Measurements from ENCODE around the gene YRDC. TPM values are rescaled to one million over a fixed set of nuclear protein-coding genes. Genes with fewer than 3 reads are reported as not detected.

YRDC gene
- total RNA-seq, 4 donors from 2014 or later, result 11.2 to 13.6 (median 11.7) TPM

GRCh38 chr1:37795340-37796125 lies 12.5 kb downstream of the YRDC start:
- TF ChIP-seq, protein P1, sequence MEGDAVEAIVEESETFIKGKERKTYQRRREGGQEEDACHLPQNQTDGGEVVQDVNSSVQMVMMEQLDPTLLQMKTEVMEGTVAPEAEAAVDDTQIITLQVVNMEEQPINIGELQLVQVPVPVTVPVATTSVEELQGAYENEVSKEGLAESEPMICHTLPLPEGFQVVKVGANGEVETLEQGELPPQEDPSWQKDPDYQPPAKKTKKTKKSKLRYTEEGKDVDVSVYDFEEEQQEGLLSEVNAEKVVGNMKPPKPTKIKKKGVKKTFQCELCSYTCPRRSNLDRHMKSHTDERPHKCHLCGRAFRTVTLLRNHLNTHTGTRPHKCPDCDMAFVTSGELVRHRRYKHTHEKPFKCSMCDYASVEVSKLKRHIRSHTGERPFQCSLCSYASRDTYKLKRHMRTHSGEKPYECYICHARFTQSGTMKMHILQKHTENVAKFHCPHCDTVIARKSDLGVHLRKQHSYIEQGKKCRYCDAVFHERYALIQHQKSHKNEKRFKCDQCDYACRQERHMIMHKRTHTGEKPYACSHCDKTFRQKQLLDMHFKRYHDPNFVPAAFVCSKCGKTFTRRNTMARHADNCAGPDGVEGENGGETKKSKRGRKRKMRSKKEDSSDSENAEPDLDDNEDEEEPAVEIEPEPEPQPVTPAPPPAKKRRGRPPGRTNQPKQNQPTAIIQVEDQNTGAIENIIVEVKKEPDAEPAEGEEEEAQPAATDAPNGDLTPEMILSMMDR (IDR thresholded peaks at IDR 0.05 in 4 of 5, conservative IDR thresholded peaks at IDR 0.05 in 1 of 5), result no peak
- TF ChIP-seq POLR2A (IDR thresholded peaks at IDR 0.05), result no peak
- Histone ChIP-seq H3K4me3 (peak overlapping the region in 2 of 4 donors; percentile 34 to 55), H3K9me3 (no peaks in the 10 kb centered on the region), H3K4me1 (peaks cover 9 to 13% of the 10 kb centered on the region in 2 donors), H3K27me3 (no peaks in the 10 kb centered on the region), H3K27ac (no peak overlapping the region), H3K36me3 (peaks cover 0 to 14% of the 10 kb centered on the region in 2 donors)
- intact Hi-C loops (cut with DNase I; ENCODE audit: low total_unique reads), result no loop called here
- DNase-seq (no peak), ATAC-seq (no peak)
- in situ Hi-C loops (cut with MboI; ENCODE audit: low sequenced_read_pairs in 4 of 4), result no loop called here

DNA sequence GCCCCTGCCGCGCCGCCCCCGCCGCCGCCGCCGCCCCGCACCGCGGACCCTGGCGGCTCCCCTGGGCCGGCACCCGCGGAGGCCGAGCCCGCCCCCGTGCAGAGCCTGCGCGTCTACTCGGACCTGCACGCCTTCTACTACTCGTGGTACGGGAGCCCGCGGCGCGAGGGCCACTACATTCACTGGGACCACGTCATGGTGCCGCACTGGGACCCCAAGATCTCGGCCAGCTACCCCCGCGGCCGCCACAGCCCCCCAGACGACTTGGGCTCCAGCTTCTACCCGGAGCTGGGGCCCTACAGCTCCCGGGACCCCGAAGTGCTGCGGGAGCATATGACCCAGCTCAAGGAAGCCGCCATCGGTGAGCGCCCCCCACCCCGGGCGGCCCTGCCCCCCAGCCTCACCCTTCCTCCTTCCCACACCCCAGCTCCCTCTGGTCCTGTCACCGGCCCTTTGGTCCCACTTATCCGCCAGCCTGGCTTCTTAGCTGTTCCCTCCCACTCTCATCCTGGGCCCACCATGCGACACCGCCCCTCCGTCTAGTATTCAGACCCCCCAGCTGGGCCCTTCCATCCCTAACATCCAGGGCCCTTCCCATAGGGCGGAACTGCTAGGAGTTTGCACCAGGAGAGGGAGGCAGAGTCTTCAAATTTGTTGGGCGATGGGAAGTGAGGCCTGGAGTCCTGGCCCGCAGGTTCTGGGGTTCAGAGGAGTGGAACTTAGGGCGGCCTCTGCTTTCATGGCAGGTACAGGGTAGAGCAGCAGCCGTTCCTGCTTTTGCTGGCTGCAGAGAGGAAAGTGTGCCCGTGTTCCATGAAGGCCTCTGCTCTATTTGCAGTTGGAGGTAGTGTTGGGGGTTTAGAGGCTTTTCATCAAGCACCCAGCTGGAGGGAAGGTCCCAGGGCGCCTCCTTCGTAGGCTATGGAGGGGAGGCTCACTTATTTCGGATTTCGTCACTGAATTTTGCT lies 13.4 kb downstream of the YRDC start:
- in situ Hi-C loops (cut with MboI; ENCODE audit: low sequenced_read_pairs in 4 of 4), result no loop called here
- DNase-seq (no peak), ATAC-seq (peak; percentile 18 to 26)
- TF ChIP-seq, protein P1 (IDR thresholded peaks at IDR 0.05 in 4 of 5, conservative IDR thresholded peaks at IDR 0.05 in 1 of 5), result no peak
- TF ChIP-seq POLR2A (IDR thresholded peaks at IDR 0.05), result no peak
- Histone ChIP-seq H3K9me3 (no peaks in the 10 kb centered on the region), H3K27me3 (no peaks in the 10 kb centered on the region), H3K4me3 (peak overlapping the region; percentile 34 to 56 (median 56)), H3K36me3 (peaks cover 0 to 5% of the 10 kb centered on the region in 2 donors), H3K27ac (no peak overlapping the region), H3K4me1 (peaks cover 9 to 13% of the 10 kb centered on the region in 2 donors)
- intact Hi-C loops (cut with DNase I; ENCODE audit: low total_unique reads), result no loop called here

DNA sequence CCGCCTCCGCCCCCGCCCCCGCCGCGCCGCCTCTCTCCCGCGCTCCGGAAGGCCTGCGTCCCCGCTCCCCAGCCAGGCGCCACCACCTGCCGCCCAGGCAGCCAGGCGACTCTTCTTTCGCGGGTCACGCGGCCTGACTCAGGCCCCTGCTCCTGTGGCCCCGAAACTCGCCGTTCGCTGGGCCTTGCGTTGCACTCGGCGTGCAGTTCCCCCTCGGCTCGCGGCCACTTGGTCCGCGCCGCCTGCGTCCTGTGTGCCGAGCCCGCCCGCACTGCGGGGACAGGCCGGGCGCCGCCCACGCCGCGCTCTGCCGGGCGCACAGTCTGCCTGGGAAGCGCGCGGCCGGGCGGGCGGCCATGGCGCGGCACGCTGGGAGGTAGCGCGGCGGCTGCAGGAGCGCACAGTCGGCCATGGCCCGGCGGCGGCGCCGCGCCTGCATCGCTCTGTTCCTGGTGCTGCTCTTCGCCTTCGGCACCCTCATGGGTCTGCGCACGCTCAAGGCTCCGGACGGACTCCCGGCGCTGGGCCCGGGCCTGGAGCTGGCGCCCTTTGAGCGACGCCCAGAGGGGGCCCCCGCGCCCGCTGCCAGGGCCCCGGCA lies 14.1 kb downstream of the YRDC start, which contains the start of gene MANEAL:
Gene MANEAL (plus strand): TSS at position 75 of the 599 bp plus-strand sequence. CDS start 336 bp downstream, at position 411.
- TF ChIP-seq POLR2A (IDR thresholded peaks at IDR 0.05), result no peak
- TF ChIP-seq, protein P1 (IDR thresholded peaks at IDR 0.05 in 4 of 5, conservative IDR thresholded peaks at IDR 0.05 in 1 of 5), result no peak

DNA sequence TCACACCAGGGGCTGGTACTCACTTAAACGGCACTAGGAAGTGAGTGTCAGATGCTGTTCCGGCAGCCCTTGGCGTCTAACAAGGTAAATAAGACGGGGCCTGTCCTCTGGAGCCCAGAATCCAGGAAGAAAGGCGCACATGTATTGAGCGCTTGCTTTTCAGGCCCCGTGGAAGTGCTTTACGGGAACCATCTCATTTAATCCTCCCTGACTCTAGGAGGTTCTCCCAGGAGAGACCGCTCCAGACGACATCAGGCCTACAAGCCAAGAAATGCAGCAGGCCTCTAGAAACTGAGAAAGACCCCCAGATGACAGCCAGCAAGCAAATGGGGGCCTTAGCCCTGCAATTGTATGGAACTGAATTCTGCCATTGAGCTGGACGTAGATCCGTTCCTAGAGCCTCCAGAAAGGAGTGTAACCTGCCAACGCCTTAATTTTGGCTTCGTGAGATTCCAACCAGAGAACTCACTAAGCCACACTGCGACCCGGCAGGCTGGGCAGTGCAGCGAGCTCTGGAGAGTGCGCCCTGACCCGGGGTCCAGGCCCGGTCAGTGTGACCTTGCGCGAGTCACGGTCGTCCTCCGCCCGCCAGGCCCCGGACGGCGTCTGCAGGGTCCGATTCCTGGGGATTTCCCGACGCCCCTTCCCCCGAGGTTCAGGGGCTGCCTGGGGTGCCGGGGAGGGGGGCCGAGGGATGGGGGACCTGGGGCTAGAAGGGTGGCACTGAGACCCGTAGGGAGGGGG lies 14.9 kb downstream of the YRDC start:
- Histone ChIP-seq H3K9me3 (no peaks in the 10 kb centered on the region), H3K36me3 (no peaks in the 10 kb centered on the region), H3K27me3 (peaks cover 0 to 6% (median 0%) of the 10 kb centered on the region in 3 donors), H3K4me1 (peaks cover 9 to 13% of the 10 kb centered on the region in 2 donors), H3K4me3 (peak overlapping the region; percentile 48 to 69 (median 56)), H3K27ac (peak overlapping the region in 1 of 4 donors; percentile 33)
- intact Hi-C loops (cut with DNase I; ENCODE audit: low total_unique reads) (no loop called here), in situ Hi-C loops (cut with MboI; ENCODE audit: low sequenced_read_pairs in 4 of 4) (no loop called here)
- no peak for TF ChIP-seq POLR2A (IDR thresholded peaks at IDR 0.05)
- TF ChIP-seq, protein P1 (IDR thresholded peaks at IDR 0.05 in 4 of 5, conservative IDR thresholded peaks at IDR 0.05 in 1 of 5), result no peak
- no peak for ATAC-seq
- no peak for DNase-seq

More for the DNA sequence above, 14.1 kb downstream of the YRDC start, which contains the start of gene MANEAL:
- Histone ChIP-seq H3K4me3 (peak within 1 kb of the TSS; percentile 48 to 69 (median 56)), H3K4me1 (peaks cover 9 to 13% of the 10 kb centered on the region in 2 donors), H3K9me3 (no peaks in the 10 kb centered on the region), H3K27me3 (no peaks in the 10 kb centered on the region), H3K27ac (peak within 1 kb of the TSS in 1 of 4 donors; percentile 33), H3K36me3 (no peaks in the 10 kb centered on the region)
- ATAC-seq (peak; percentile 50 to 61), DNase-seq (peak in 1 of 2 donors; percentile 22)
- intact Hi-C loops (cut with DNase I; ENCODE audit: low total_unique reads), result no loop called here
- in situ Hi-C loops (cut with MboI; ENCODE audit: low sequenced_read_pairs in 4 of 4), result no loop called here

All from gastrocnemius medialis (tissue), 4 donors.